ENCODE data around the gene SNX8. TPM values are rescaled to one million over a fixed set of nuclear protein-coding genes. Genes with fewer than 3 reads are reported as not detected.

Gene SNX8
- polyA plus RNA-seq, 1 donor: 29.4 TPM

GRCh38 chr7:2243458-2243857 is 70.8 kb downstream of the SNX8 start:
- DNase-seq: no peak

- no peak for DNase-seq
Observed at GRCh38 chr7:2242541-2243429, 71.5 kb downstream of the SNX8 start.

- DNase-seq: peak; percentile 87
Observed at GRCh38 chr7:2241580-2242540, 72.4 kb downstream of the SNX8 start, which contains the start of the genes MRM2 and NUDT1. Gene MRM2, minus strand, starts transcription at chr7:2242205. Its CDS starts 36 bp downstream, at chr7:2242169. Gene NUDT1, plus strand, starts transcription at chr7:2242226. Its CDS starts 2,349 bp downstream, at chr7:2244575.

- DNase-seq: no peak
Observed at GRCh38 chr7:2239242-2239641, 75.0 kb downstream of the SNX8 start.

GRCh38 chr7:2237109-2237602 is 77.1 kb downstream of the SNX8 start:
- DNase-seq: no peak

- DNase-seq: no peak
Observed at GRCh38 chr7:2233926-2234325, 80.3 kb downstream of the SNX8 start.

- peak; percentile 93 for DNase-seq
Observed at GRCh38 chr7:2232766-2233520, 81.3 kb downstream of the SNX8 start, which contains the start of gene MAD1L1. Gene MAD1L1, minus strand, starts transcription at chr7:2232945. Its CDS starts 2,812 bp downstream, at chr7:2230133.

GRCh38 chr7:2231992-2232765 is 82.1 kb downstream of the SNX8 start:
- no peak for DNase-seq

GRCh38 chr7:2230882-2231281 is 83.4 kb downstream of the SNX8 start:
- no peak for DNase-seq

- no peak for DNase-seq
Observed at GRCh38 chr7:2230226-2230625, 84.0 kb downstream of the SNX8 start.

- DNase-seq: no peak
Observed at GRCh38 chr7:2229467-2229866, 84.8 kb downstream of the SNX8 start.

GRCh38 chr7:2228921-2229320 is 85.3 kb downstream of the SNX8 start:
- DNase-seq: no peak

GRCh38 chr7:2227699-2228098 is 86.5 kb downstream of the SNX8 start:
- DNase-seq: no peak

GRCh38 chr7:2225830-2226229 is 88.4 kb downstream of the SNX8 start:
- no peak for DNase-seq

- no peak for DNase-seq
Observed at GRCh38 chr7:2225336-2225735, 88.9 kb downstream of the SNX8 start.

- no peak for DNase-seq
Observed at GRCh38 chr7:2224934-2225333, 89.3 kb downstream of the SNX8 start.

GRCh38 chr7:2224491-2224928 is 89.7 kb downstream of the SNX8 start:
- no peak for DNase-seq

GRCh38 chr7:2223321-2223720 is 90.9 kb downstream of the SNX8 start:
- no peak for DNase-seq

- DNase-seq: no peak
Observed at GRCh38 chr7:2222516-2222915, 91.7 kb downstream of the SNX8 start.

GRCh38 chr7:2220954-2221353 is 93.3 kb downstream of the SNX8 start:
- DNase-seq: no peak

GRCh38 chr7:2220506-2220905 is 93.7 kb downstream of the SNX8 start:
- DNase-seq: no peak

Data from hindlimb muscle (tissue), 1 donor.